Left lung (tissue), 10 donors: ENCODE results near the gene CAMK2A. TPM values are rescaled to one million over a fixed set of nuclear protein-coding genes. Genes with fewer than 3 reads are reported as not detected.

Experiments
- ATAC-seq: fragments of 200-7000 bp; cut with Tn5 transposase; one replicate; pipeline ENCODE4 v1.9.1; 2020; ENCODE audit warnings: moderate library complexity
- DNase-seq, 4 donors: peaks; one replicate each; pipeline ENCODE4 v3.0.0-alpha.2; 2013 to 2020
- H3K27ac ChIP-seq, 2 donors: fragments of 200-600 bp; sonication (generic) in 1 of 2; one replicate each; pipeline versions ENCODE4 v1.5.0 to v1.8.0; 2020 to 2021
- H3K27me3 ChIP-seq, 2 donors: fragments of 200-600 bp; sonication (generic) in 1 of 2; one replicate each; pipeline versions ENCODE4 v1.5.0 to v1.8.0; 2020 to 2021
- H3K36me3 ChIP-seq, 2 donors: fragments of 200-600 bp; sonication (generic) in 1 of 2; one replicate each; pipeline versions ENCODE4 v1.5.0 to v1.8.0; 2020 to 2021
- H3K4me1 ChIP-seq, 2 donors: fragments of 200-600 bp; one replicate each; pipeline ENCODE4 v1.8.0; 2021
- H3K4me3 ChIP-seq, 2 donors: fragments of 200-600 bp; sonication (generic) in 1 of 2; one replicate each; pipeline versions ENCODE4 v1.5.0 to v1.8.0; 2020 to 2021; ENCODE audit warnings: mild to moderate bottlenecking in 1 of 2
- H3K9me3 ChIP-seq, 2 donors: fragments of 200-600 bp; sonication (generic) in 1 of 2; one replicate each; pipeline versions ENCODE4 v1.5.0 to v1.8.0; 2020 to 2021
- intact Hi-C, 2 donors: fragments of 100-400 bp; cut with DNase I; formaldehyde crosslinking; loops; one replicate each; pipeline versions ENCODE4 v1.11.2 to v1.14.2; 2022
- polyA plus RNA-seq, 6 donors: library from polyadenylated mRNA; unstranded; fragments of 120-200 nt; gene quantifications; one replicate each; pipeline ENCODE4 v1.2.1, GENCODE V29; 2013; ENCODE audit not compliant: insufficient read length in 6 of 6
- total RNA-seq, 2 donors: library from RNA; stranded (reverse); fragmentation: NEBNext Ultra II Directional; extraction: Animal tissue kit (Norgen Biotek cat#: 25700); gene quantifications; one replicate each; pipeline ENCODE4 v1.2.1, GENCODE V29; 2021
- TF ChIP-seq, protein P1 (sequence below), 2 donors: fragments of 200-600 bp; sonication (generic) in 1 of 2; IDR thresholded peaks; one replicate each; pipeline versions ENCODE4 v1.5.0 to v1.8.0; 2021; ENCODE audit warnings: antibody characterized with exemption in 2 of 2
- donor health status: DM: no; HTN: yes; CAD: no.
- donor health status: DM: no; HTN: no; CAD: no.

CAMK2A gene
- total and polyA plus RNA-seq, 8 donors = 0.64 to 5.8 (median 4.7) TPM

DNA sequence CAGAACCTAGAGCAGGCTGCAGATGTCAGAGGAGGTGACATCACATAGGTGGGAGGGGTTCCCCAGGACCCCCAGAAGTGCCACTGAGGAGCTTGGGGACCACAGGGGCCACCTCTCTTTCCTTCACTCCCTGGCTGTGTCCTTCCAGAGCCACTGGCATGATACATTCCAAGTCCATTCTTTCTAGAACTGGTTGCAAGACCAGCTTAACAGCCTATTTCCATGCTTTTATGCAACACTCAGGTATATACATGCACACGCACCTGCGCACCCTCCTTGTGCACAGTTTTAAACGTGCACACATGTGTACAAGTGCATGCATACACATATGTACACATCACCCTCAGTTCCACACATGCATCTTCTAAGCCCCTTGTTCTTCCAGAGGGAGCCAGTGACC, 60.0 kb downstream of the CAMK2A start:
- DNase-seq = no peak
- H3K27me3 ChIP-seq = no peaks in the 10 kb centered on the region
- intact Hi-C loops = no loop called here
- no peaks in the 10 kb centered on the region for H3K36me3 ChIP-seq
- H3K4me1 ChIP-seq = no peaks in the 10 kb centered on the region
- no peak for ATAC-seq
- TF ChIP-seq, protein P1, sequence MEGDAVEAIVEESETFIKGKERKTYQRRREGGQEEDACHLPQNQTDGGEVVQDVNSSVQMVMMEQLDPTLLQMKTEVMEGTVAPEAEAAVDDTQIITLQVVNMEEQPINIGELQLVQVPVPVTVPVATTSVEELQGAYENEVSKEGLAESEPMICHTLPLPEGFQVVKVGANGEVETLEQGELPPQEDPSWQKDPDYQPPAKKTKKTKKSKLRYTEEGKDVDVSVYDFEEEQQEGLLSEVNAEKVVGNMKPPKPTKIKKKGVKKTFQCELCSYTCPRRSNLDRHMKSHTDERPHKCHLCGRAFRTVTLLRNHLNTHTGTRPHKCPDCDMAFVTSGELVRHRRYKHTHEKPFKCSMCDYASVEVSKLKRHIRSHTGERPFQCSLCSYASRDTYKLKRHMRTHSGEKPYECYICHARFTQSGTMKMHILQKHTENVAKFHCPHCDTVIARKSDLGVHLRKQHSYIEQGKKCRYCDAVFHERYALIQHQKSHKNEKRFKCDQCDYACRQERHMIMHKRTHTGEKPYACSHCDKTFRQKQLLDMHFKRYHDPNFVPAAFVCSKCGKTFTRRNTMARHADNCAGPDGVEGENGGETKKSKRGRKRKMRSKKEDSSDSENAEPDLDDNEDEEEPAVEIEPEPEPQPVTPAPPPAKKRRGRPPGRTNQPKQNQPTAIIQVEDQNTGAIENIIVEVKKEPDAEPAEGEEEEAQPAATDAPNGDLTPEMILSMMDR (IDR thresholded peaks at IDR 0.05) = no peak
- no peaks in the 10 kb centered on the region for H3K9me3 ChIP-seq
- H3K4me3 ChIP-seq = no peak overlapping the region
- no peak overlapping the region for H3K27ac ChIP-seq

DNA sequence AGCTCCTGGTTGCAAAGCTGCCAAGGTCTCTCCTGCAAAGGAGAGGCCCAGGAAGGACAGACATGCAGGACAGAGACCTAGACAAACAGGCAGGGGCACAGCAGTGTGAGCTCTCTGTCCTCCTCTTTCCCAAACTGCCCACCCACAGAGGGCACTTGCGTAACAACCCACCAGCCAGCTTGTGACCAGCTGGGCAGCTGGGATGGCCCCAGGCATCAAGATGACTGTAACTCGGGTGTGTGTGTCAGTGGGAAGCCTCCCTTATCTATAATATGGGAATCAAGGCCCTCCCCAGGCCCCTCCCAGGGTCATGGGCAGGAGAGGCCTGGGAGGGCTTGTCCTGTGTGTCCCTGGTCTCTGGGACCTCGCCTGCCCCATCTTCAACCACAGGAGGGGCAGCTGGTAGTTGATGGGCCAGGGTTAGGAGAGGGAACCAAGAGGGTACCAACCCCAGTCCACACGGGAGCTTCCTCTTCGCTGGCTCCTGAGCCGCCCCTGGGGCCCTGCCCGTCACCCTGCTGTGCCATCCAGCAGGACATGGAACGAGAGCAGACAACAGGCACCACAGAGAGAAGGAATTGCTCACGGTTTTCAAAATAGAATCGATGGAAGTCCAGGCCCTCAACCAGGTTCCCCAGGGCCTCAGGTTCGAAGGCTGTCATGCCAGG, 61.8 kb downstream of the CAMK2A start:
- Histone ChIP-seq H3K4me3 (no peak overlapping the region), H3K4me1 (no peaks in the 10 kb centered on the region), H3K27me3 (no peaks in the 10 kb centered on the region), H3K27ac (no peak overlapping the region), H3K9me3 (no peaks in the 10 kb centered on the region), H3K36me3 (no peaks in the 10 kb centered on the region)
- DNase-seq (peak in 1 of 4 donors; percentile 53), ATAC-seq (no peak)
- TF ChIP-seq, protein P1 (IDR thresholded peaks at IDR 0.05) = no peak
- intact Hi-C loops = no loop called here

DNA sequence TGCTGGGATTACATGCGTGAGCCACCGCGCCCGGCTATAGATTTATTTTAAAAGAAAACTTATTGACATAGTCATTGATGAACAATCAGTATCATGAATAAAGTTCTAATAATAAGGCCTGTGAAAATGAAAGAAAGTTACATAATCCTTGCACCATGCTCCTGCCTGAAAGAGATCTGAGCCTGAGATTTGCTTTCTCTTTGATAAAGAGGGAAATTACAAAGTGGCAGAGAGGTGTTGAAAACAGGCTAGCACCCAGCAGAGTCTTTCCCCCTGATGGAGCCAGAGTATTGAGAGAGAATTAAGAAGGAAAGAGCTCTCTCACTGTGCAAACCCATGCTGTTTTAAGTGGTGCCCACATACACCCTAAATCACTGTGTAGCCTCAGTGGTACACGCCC, 62.5 kb downstream of the CAMK2A start:
- no peaks in the 10 kb centered on the region for H3K9me3 ChIP-seq
- DNase-seq = no peak
- no peak for ATAC-seq
- intact Hi-C loops = no loop called here
- no peaks in the 10 kb centered on the region for H3K4me1 ChIP-seq
- no peak overlapping the region for H3K27ac ChIP-seq
- no peaks in the 10 kb centered on the region for H3K36me3 ChIP-seq
- H3K27me3 ChIP-seq = no peaks in the 10 kb centered on the region
- H3K4me3 ChIP-seq = no peak overlapping the region
- TF ChIP-seq, protein P1 (IDR thresholded peaks at IDR 0.05) = no peak

DNA sequence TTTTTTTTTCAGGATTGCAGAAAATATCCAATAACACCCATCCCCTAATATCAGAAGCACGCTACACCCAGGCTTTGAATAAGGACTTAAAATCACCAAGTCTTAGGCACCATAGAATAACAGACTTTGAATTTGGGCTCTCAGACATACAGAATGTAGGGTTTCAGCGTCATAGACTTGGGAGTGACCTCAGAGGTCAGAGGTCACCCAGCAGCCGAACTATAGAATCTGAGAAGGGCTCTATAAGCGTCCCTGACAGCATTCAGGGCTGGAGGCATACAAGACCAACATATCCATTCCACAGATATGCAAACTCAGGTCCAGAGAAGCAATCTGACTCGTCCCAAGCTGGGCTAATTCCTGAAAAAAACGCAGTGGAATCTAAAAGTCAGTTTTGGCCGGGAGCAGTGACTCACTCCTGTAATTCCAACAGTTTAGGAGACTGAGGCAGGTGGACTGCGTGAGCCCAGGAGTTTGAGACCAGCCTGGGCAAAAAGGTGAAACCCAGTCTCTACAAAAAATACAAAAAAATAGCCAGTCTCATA, 65.0 kb downstream of the CAMK2A start:
- ATAC-seq = no peak
- no peaks in the 10 kb centered on the region for H3K4me1 ChIP-seq
- H3K27ac ChIP-seq = no peak overlapping the region
- peaks cover 0 to 8% of the 10 kb centered on the region in 2 donors for H3K27me3 ChIP-seq
- DNase-seq = no peak
- TF ChIP-seq, protein P1 (IDR thresholded peaks at IDR 0.05) = no peak
- no peaks in the 10 kb centered on the region for H3K9me3 ChIP-seq
- no peaks in the 10 kb centered on the region for H3K36me3 ChIP-seq
- H3K4me3 ChIP-seq = no peak overlapping the region
- intact Hi-C loops = no loop called here

DNA sequence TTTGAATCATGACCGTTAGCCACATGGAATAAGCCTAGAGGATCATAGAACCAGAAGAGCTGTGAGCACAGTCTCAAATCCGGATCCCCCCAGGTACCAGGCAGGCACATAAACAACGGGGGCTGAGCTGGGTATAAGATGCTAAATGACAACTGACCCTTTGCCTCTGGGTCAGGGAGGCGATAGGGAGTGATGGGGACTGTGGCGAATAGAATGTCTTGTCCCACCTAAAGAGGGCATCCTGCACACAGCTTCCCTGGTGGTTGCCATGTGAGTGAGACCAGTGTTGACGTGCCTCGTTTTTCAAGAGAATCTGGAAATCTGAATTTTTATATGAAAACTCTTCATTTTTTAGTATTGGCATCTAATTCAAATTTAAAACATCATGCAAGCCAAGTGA, 66.1 kb downstream of the CAMK2A start:
- H3K9me3 ChIP-seq = no peaks in the 10 kb centered on the region
- TF ChIP-seq, protein P1 (IDR thresholded peaks at IDR 0.05) = no peak
- H3K36me3 ChIP-seq = no peaks in the 10 kb centered on the region
- H3K4me3 ChIP-seq = no peak overlapping the region
- no peak for ATAC-seq
- H3K4me1 ChIP-seq = no peaks in the 10 kb centered on the region
- DNase-seq = no peak
- H3K27ac ChIP-seq = no peak overlapping the region
- intact Hi-C loops = no loop called here
- H3K27me3 ChIP-seq = peaks cover 0 to 12% of the 10 kb centered on the region in 2 donors
